GM23338 (cell line): ENCODE results near the gene MSL2. TPM values are rescaled to one million over a fixed set of nuclear protein-coding genes. Genes with fewer than 3 reads are reported as not detected.

Source experiments
- ATAC-seq: fragments of 200-7000 bp; cut with Tn5 transposase; 3 replicates; pipeline ENCODE4 v1.9.1; 2020
- DNase-seq: peaks from one replicate; pipeline ENCODE4 v3.0.0-alpha.2; 2015; ENCODE audit warnings: low spot score
- H2AFZ ChIP-seq: fragments of 200-600 bp; sonication (generic); 2 replicates; pipeline ENCODE4 v1.8.0; 2016; ENCODE audit warnings: antibody characterized with exemption, mild to moderate bottlenecking, moderate library complexity
- H3F3A ChIP-seq: fragments of 200-600 bp; sonication (generic); replicated peaks from 2 replicates; pipeline ENCODE4 v1.8.0; 2017; ENCODE audit warnings: antibody characterized with exemption, mixed run types, low read depth
- H3K27ac ChIP-seq: fragments of 200-600 bp; sonication (generic); 2 replicates; pipeline ENCODE4 v1.6.1; 2016; ENCODE audit warnings: low read depth
- H3K27me3 ChIP-seq: fragments of 200-600 bp; sonication (generic); 2 replicates; pipeline ENCODE4 v1.8.0; 2016; ENCODE audit warnings: mild to moderate bottlenecking, mixed run types, moderate library complexity; ENCODE audit not compliant: insufficient read depth
- H3K36me3 ChIP-seq: fragments of 200-600 bp; sonication (generic); 2 replicates; pipeline ENCODE4 v1.8.0; 2016; ENCODE audit warnings: mild to moderate bottlenecking; ENCODE audit not compliant: insufficient read depth
- H3K4me1 ChIP-seq: fragments of 200-600 bp; sonication (generic); 2 replicates; pipeline ENCODE4 v1.8.0; 2016; ENCODE audit warnings: mild to moderate bottlenecking, moderate library complexity; ENCODE audit not compliant: insufficient read depth
- H3K4me2 ChIP-seq: fragments of 200-600 bp; sonication (generic); 2 replicates; pipeline ENCODE4 v1.7.1; 2017; ENCODE audit warnings: mixed run types
- H3K4me3 ChIP-seq: fragments of 200-600 bp; sonication (generic); 2 replicates; pipeline ENCODE4 v1.6.1; 2016; ENCODE audit warnings: mixed run types
- H3K79me2 ChIP-seq: fragments of 200-600 bp; sonication (generic); replicated peaks from 2 replicates; pipeline ENCODE4 v1.8.0; 2017; ENCODE audit warnings: mild to moderate bottlenecking; ENCODE audit not compliant: insufficient read depth
- H3K9me2 ChIP-seq: fragments of 200-600 bp; sonication (generic); 2 replicates; pipeline ENCODE4 v1.8.0; 2017; ENCODE audit not compliant: insufficient read depth
- H4K20me1 ChIP-seq: fragments of 200-600 bp; sonication (generic); replicated peaks from 2 replicates; pipeline ENCODE4 v1.8.0; 2017; ENCODE audit warnings: mild to moderate bottlenecking; ENCODE audit not compliant: insufficient read depth
- H3K27ac Mint-ChIP-seq: 2 replicates; pipeline ENCODE4 v1.8.0; 2020; ENCODE audit warnings: inconsistent platforms, mild to moderate bottlenecking, moderate library complexity, mixed read lengths
- H3K27me3 Mint-ChIP-seq: 3 replicates; pipeline ENCODE4 v1.8.0; 2022; ENCODE audit warnings: low read depth, mild to moderate bottlenecking, moderate library complexity, mixed read lengths, inconsistent platforms; ENCODE audit not compliant: insufficient read depth, poor library complexity
- H3K36me3 Mint-ChIP-seq: 3 replicates; pipeline ENCODE4 v1.8.0; 2021; ENCODE audit warnings: low read depth, mild to moderate bottlenecking, inconsistent platforms, moderate library complexity, mixed read lengths
- H3K4me1 Mint-ChIP-seq: 3 replicates; pipeline ENCODE4 v1.8.0; 2020; ENCODE audit warnings: mild to moderate bottlenecking, inconsistent platforms, mixed read lengths
- H3K4me3 Mint-ChIP-seq: 3 replicates; pipeline ENCODE4 v1.8.0; 2021; ENCODE audit warnings: moderate library complexity, mild to moderate bottlenecking, inconsistent platforms, mixed read lengths
- H3K9me3 Mint-ChIP-seq: 3 replicates; pipeline ENCODE4 v1.8.0; 2020; ENCODE audit warnings: moderate library complexity, mild to moderate bottlenecking, inconsistent platforms, mixed read lengths
- CREB1 ChIP-seq: fragments of 250-450 bp; sonication (Bioruptor Pico); IDR thresholded peaks from 2 replicates; pipeline ENCODE4 v1.5.0; 2020; ENCODE audit warnings: low read depth, mild to moderate bottlenecking, moderate library complexity
- ETS1 ChIP-seq: IDR thresholded peaks from 2 replicates; pipeline ENCODE4 v1.6.1; 2016; ENCODE audit warnings: antibody characterized with exemption
- JUNB ChIP-seq: IDR thresholded peaks from one replicate; pipeline ENCODE4 v1.6.1; 2016; ENCODE audit warnings: antibody characterized with exemption; ENCODE audit not compliant: unreplicated experiment
- NANOG ChIP-seq: IDR thresholded peaks from 2 replicates; pipeline ENCODE4 v1.6.1; 2016; ENCODE audit warnings: antibody characterized with exemption, borderline replicate concordance
- POLR2AphosphoS5 ChIP-seq: IDR thresholded peaks from 2 replicates; pipeline ENCODE4 v1.6.1; 2016; ENCODE audit warnings: antibody characterized with exemption, low read depth
- REST ChIP-seq: IDR thresholded peaks from one replicate; pipeline ENCODE4 v1.6.1; 2018; ENCODE audit warnings: antibody characterized with exemption; ENCODE audit not compliant: unreplicated experiment
- STAT1 ChIP-seq: IDR thresholded peaks from one replicate; pipeline ENCODE4 v1.6.1; 2016; ENCODE audit warnings: antibody characterized with exemption; ENCODE audit not compliant: unreplicated experiment
- ZNF114 ChIP-seq: fragments of 250-450 bp; sonication (Bioruptor Pico); IDR thresholded peaks from 2 replicates; pipeline ENCODE4 v1.5.0; 2020; ENCODE audit warnings: mild to moderate bottlenecking, moderate library complexity
- ZNF331 ChIP-seq: fragments of 250-450 bp; sonication (Bioruptor Pico); IDR thresholded peaks from 2 replicates; pipeline ENCODE4 v1.5.0; 2020; ENCODE audit warnings: low read depth, mild to moderate bottlenecking, moderate library complexity
- long read RNA-seq: library from polyadenylated mRNA; unstranded; transcript quantifications from one replicate; pipeline ENCODE4 v2.0.0, GENCODE V29; 2020; ENCODE audit not compliant: unreplicated experiment
- polyA plus RNA-seq: library from polyadenylated mRNA; unstranded; fragments of >200 nt; fragmentation: Nextera tagmentation; extraction: Ambion mirVana; gene quantifications from 2 replicates; pipeline ENCODE4 v1.2.1, GENCODE V29; 2016
- total RNA-seq: library from RNA; depleted of rRNA; stranded (reverse); fragments of >200 nt; shearing (Covaris generic); gene quantifications from 2 replicates; pipeline ENCODE4 v1.2.3, GENCODE V29; 2014; rRNA removed
- TF ChIP-seq, protein P1 (sequence below), 2 experiments: fragments of 200-600 bp in 1 of 2; sonication (generic) in 1 of 2; conservative IDR thresholded peaks; 2 replicates each; pipeline versions ENCODE4 v1.5.1 to v1.6.1; 2016 to 2017; ENCODE audit warnings: antibody characterized with exemption in 2 of 2, low read depth in 2 of 2, mild to moderate bottlenecking in 2 of 2, moderate library complexity in 1 of 2

Gene MSL2
- total RNA-seq (39.1 and 50.6 TPM in 2 replicates), polyA plus RNA-seq (6.7 and 7.5 TPM in 2 replicates)
- long read RNA-seq, full-length matches to known transcripts, result 1 of 1 reads
- long read RNA-seq, partial matches to known transcripts, result 0 of 1 reads
- long read RNA-seq, other reads (novel, unspliced or antisense), result 0 of 1 reads

DNA sequence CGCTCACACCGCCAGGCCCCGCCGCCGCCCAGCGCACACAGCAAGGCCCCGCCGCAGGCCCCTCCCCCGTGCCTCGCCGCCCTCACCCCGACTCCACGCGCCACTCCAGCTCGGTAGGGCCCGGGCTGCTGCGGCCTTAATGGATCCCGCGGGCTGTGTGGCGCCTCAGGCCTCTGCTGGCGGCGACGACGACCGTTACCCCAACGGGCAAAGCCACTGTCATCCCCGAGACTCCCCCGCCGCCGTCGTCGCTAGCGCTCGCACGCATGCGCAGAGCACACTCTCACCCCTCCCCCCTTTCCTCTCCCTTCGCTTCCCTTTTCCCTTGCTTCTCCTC lies at the start of gene MSL2:
TSS of gene MSL2 (minus strand) at position 272 of the 337 bp plus-strand sequence. CDS start 1,222 bp downstream, outside the sequence.
- Mint-ChIP-seq H3K27me3 (peaks cover 16% of the 10 kb centered on the region), H3K36me3 (peaks cover 28% of the 10 kb centered on the region), H3K27ac (peak within 1 kb of the TSS; percentile 99), H3K4me3 (peak within 1 kb of the TSS; percentile 99), H3K4me1 (peaks cover 29% of the 10 kb centered on the region), H3K9me3 (peaks cover 24% of the 10 kb centered on the region)
- DNase-seq, result no peak
- Histone ChIP-seq H3F3A (peaks cover 16% of the 10 kb centered on the region; the same call in 1 of the 2 replicates), H3K27me3 (no peaks in the 10 kb centered on the region), H3K4me2 (peak within 1 kb of the TSS; percentile 97), H3K36me3 (no peaks in the 10 kb centered on the region), H3K27ac (peak within 1 kb of the TSS; percentile 100), H3K4me3 (peak within 1 kb of the TSS; percentile 95), H3K79me2 (peaks cover 43% of the 10 kb centered on the region), H4K20me1 (peaks cover 40% of the 10 kb centered on the region), H3K4me1 (peaks cover 35% of the 10 kb centered on the region), H2AFZ (peak within 1 kb of the TSS; percentile 72), H3K9me2 (no peaks in the 10 kb centered on the region)
- no peak for TF ChIP-seq CREB1 (CRISPR knock-in tag)
- TF ChIP-seq, protein P1, sequence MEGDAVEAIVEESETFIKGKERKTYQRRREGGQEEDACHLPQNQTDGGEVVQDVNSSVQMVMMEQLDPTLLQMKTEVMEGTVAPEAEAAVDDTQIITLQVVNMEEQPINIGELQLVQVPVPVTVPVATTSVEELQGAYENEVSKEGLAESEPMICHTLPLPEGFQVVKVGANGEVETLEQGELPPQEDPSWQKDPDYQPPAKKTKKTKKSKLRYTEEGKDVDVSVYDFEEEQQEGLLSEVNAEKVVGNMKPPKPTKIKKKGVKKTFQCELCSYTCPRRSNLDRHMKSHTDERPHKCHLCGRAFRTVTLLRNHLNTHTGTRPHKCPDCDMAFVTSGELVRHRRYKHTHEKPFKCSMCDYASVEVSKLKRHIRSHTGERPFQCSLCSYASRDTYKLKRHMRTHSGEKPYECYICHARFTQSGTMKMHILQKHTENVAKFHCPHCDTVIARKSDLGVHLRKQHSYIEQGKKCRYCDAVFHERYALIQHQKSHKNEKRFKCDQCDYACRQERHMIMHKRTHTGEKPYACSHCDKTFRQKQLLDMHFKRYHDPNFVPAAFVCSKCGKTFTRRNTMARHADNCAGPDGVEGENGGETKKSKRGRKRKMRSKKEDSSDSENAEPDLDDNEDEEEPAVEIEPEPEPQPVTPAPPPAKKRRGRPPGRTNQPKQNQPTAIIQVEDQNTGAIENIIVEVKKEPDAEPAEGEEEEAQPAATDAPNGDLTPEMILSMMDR (conservative IDR thresholded peaks at IDR 0.05; ENCODE audit: low read depth in 2 of 2), result no peak
- no peak for TF ChIP-seq REST
- no peak for TF ChIP-seq JUNB
- TF ChIP-seq STAT1, result no peak
- TF ChIP-seq ETS1, result no peak
- ATAC-seq, result no peak

DNA sequence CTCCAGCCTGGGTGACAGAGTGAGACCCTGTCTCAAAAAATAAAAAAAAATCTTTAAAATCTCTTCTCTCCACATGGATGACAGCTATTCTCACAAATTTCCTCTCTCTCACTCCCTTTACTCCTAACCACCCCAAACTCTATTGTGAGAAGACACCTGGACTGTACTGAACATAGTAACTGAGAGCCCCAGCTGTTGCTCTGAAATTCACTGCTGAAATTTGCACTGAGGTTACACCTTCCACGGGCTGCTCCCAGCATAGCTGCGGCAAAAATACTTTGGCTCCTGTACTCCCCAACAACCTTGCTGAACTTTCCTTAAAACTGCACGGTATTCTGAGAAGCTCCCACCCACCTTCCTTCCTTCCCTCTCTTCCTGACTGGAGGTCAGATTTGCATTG lies 49.6 kb upstream of the MSL2 start:
- H3K4me2 ChIP-seq, result no peak overlapping the region
- H3F3A ChIP-seq, result peaks cover 3% of the 10 kb centered on the region; the same call in 1 of the 2 replicates
- H4K20me1 ChIP-seq, result no peaks in the 10 kb centered on the region
- H3K9me3 Mint-ChIP-seq, result no peaks in the 10 kb centered on the region
- H2AFZ ChIP-seq, result peak overlapping the region; percentile 84
- no peaks in the 10 kb centered on the region for H3K27me3 ChIP-seq
- no peak overlapping the region for H3K4me3 Mint-ChIP-seq
- no peaks in the 10 kb centered on the region for H3K36me3 Mint-ChIP-seq
- H3K9me2 ChIP-seq, result 0 out of 2 replicates have a peak, but pooled peaks cover 4% of the 10 kb centered on the region
- TF ChIP-seq NANOG (no peak), ZNF331 (no peak), ZNF114 (CRISPR knock-in tag) (no peak), POLR2AphosphoS5 (no peak)
- H3K4me1 Mint-ChIP-seq, result peaks cover 14% of the 10 kb centered on the region
- H3K4me1 ChIP-seq, result peaks cover under 1% of the 10 kb centered on the region; the same call in 1 of the 2 replicates
- ATAC-seq (no peak), DNase-seq (no peak)
- no peaks in the 10 kb centered on the region for H3K36me3 ChIP-seq
- H3K4me3 ChIP-seq, result no peak overlapping the region
- no peak overlapping the region for H3K27ac Mint-ChIP-seq
- peaks cover 8% of the 10 kb centered on the region for H3K27me3 Mint-ChIP-seq
- no peaks in the 10 kb centered on the region for H3K79me2 ChIP-seq
- H3K27ac ChIP-seq, result no peak overlapping the region
